IPS-15b (cell line): ENCODE data around the gene DNAJC18.
"Not testable (repeated sequence)": the region's sequence is repeated elsewhere in the genome, so short reads cannot be mapped to it uniquely, and the experiment has no call there.

Source experiments
- H3K27me3 ChIP-seq: one replicate; pipeline ENCODE4 v1.6.1; 2013; ENCODE audit warnings: low read length; ENCODE audit not compliant: control insufficient read depth, insufficient read depth
- H3K36me3 ChIP-seq: one replicate; pipeline ENCODE4 v1.6.1; 2013; ENCODE audit warnings: low read length; ENCODE audit not compliant: control insufficient read depth, insufficient read depth
- H3K4me1 ChIP-seq: one replicate; pipeline ENCODE4 v1.6.1; 2013; ENCODE audit warnings: mild to moderate bottlenecking, low read length; ENCODE audit not compliant: control insufficient read depth, insufficient read depth
- H3K4me3 ChIP-seq: one replicate; pipeline ENCODE4 v1.5.1; 2013; ENCODE audit warnings: low read depth, low read length
- H3K9ac ChIP-seq: one replicate; pipeline ENCODE4 v1.6.1; 2013; ENCODE audit warnings: low read depth, mild to moderate bottlenecking, low read length
- H3K9me3 ChIP-seq: one replicate; pipeline ENCODE4 v1.6.1; 2013; ENCODE audit warnings: mild to moderate bottlenecking, low read length; ENCODE audit not compliant: control insufficient read depth, insufficient read depth

The DNAJC18 gene

DNA sequence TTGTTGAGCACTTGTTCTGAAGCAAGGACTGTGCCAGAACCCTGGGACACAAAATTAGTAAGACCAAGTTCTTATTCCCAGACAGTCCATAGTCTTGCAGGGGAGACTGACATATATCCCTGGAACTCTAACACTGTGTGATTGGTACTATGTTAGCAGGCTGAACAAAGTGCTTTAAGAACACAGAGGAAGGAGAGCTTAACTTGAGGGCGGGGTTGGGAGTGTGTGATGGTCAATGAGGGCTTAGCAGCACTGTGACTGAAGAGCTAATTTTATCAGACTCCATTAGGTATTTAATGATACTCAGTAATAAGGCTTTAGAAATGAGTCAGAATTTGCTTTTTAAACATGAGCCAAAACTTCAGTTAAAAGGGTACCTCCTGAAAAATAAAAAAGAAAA, 20.5 kb downstream of the DNAJC18 start:
- Histone ChIP-seq H3K27me3 (no peaks in the 10 kb centered on the region), H3K4me1 (peaks cover 2% of the 10 kb centered on the region), H3K4me3 (no peak overlapping the region), H3K36me3 (no peaks in the 10 kb centered on the region), H3K9me3 (no peaks in the 10 kb centered on the region), H3K9ac (no peak overlapping the region)

DNA sequence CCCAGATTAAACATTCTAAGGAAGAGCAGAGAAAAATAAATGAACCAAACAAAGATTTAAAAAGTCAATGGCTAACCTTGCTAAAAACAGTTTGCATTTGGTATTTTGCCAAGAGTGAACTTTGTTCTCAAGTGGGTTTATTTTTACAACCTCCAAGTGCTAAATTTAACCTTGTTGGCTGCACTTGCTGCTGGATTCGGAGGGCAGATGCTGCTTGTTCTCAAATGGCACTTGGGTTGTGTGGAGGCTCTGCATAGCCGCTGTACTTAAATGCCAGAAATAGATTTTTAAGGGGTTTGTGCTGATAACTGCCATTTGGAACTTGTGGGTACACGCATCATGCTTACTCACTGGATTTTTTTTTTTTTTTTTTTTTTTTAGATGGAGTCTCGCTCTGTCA, 22.1 kb downstream of the DNAJC18 start:
- no peak overlapping the region for H3K4me3 ChIP-seq
- H3K9ac ChIP-seq, result no peak overlapping the region
- H3K4me1 ChIP-seq, result peaks cover 2% of the 10 kb centered on the region
- H3K27me3 ChIP-seq, result no peaks in the 10 kb centered on the region
- H3K36me3 ChIP-seq, result no peaks in the 10 kb centered on the region
- H3K9me3 ChIP-seq, result no peaks in the 10 kb centered on the region

DNA sequence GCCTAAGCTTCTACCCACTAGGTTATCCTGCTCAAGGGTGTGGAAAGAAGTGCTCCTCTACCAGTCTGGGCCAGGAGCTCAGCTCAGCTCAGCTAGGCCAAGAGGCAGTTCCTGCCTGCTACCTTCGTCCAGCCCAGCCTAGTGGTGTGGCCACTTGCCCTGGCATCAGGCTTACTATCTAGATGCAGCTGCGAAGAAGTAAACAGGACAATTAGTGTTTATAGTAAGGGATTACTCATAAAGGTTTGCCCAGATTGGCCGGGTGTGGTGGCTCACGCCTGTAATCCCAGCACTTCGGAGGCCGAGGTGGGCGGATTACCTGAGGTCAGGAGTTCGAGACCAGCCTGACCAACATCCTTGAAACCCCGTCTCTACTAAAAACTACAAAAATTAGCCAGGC, 22.7 kb downstream of the DNAJC18 start:
- Histone ChIP-seq H3K27me3 (no peaks in the 10 kb centered on the region), H3K36me3 (no peaks in the 10 kb centered on the region), H3K4me3 (no peak overlapping the region), H3K9ac (no peak overlapping the region), H3K9me3 (no peaks in the 10 kb centered on the region), H3K4me1 (peaks cover 2% of the 10 kb centered on the region)

DNA sequence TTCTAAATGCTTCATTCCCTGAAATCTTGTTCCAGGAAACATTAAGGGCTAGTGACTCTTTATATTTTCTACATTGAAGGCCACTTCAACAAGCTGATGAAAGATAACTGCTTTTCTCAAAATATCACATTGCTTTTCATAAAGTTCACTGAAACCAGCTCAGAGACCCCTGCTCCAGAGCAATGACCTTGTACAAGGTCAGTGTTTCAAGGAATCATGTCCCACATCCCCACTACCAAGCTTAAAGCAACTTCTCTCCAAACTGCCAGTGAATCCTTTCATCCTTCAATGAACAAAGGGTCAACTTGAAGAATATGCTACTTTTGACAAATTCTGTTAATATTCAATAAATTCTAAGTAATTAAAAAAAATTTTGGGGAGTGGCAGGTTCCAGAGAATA, 23.5 kb downstream of the DNAJC18 start:
- Histone ChIP-seq H3K4me3 (no peak overlapping the region), H3K4me1 (peaks cover 2% of the 10 kb centered on the region), H3K27me3 (no peaks in the 10 kb centered on the region), H3K9ac (no peak overlapping the region), H3K36me3 (no peaks in the 10 kb centered on the region), H3K9me3 (no peaks in the 10 kb centered on the region)

DNA sequence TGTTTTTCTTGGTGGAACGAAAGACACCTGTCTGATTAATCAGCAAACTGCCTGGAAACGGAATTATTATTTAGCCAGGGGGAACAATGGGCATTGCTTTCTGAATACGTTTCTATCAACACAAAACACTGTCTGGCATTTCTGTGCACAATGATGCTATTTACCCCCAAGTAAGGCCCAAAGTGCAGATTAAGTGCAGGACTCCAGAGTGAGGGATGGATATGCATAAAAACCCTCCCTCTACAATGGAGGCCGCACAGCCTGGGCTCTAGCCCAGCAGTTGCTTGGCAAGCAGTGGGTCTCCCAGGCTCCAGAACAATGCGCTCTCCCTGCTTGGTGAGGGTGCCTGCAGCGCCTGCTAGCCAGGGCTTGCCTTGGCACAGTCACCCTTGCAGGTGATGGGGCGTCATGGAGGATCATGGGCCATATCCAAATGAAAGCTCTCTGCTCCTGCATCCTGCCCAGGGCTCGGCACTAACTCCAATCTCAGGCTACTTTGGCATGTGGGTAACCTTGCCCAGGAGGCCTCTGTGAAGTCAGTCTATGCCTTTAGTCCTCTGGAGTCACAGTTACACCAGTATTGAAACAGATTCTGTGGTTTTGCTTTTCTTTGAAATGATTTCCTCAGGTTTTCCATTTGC, 24.0 kb downstream of the DNAJC18 start:
- H3K27me3 ChIP-seq, result no peaks in the 10 kb centered on the region
- H3K4me1 ChIP-seq, result peaks cover 2% of the 10 kb centered on the region
- no peak overlapping the region for H3K4me3 ChIP-seq
- H3K9me3 ChIP-seq, result no peaks in the 10 kb centered on the region
- no peaks in the 10 kb centered on the region for H3K36me3 ChIP-seq
- no peak overlapping the region for H3K9ac ChIP-seq

DNA sequence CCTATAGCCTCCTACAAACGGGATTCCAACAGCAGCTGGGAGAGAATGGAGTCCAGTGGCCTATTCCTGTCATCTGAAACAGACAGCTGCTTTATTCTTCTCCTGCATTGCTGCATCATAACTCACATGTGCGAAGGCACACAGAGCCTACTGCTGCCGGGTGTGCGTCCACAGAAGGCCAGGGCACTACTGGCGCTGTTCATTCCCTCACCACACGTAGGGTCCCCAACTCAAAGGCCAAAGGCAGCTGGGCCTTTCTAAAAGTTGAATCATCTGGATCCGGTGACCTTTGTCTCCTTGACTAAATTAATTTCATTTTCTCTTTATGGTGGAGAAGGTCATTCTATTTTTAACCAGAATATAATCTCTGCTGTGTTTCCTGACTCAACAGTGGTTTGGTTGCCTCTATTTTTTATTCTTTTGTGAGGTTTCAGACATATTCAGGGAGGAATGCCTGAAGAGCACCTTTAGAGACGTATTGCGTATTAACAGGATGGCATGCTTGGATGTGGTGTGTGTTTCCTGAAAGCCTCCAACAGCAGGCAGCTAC, 24.7 kb downstream of the DNAJC18 start:
- Histone ChIP-seq H3K4me1 (no peaks in the 10 kb centered on the region), H3K9ac (no peak overlapping the region), H3K27me3 (no peaks in the 10 kb centered on the region), H3K4me3 (no peak overlapping the region), H3K36me3 (no peaks in the 10 kb centered on the region), H3K9me3 (no peaks in the 10 kb centered on the region)

DNA sequence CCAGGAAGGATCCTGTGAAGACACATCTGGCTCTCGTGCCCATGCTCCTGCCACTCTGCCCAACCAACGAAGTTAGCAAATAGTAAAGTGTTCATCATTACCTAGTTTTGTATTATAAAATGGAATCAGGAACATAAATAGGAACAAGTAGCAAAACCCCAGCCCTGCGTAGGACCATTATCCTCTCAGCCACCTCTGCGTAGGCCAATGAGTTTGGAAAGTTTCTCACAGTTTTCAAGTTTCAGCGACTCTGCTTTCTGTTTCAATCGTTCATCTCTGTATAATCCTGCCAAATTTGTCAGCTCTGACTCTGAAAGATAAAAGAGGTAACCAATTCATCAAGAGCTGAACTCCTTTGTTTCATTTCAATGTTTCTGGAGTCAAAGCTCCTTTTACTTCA, 25.4 kb downstream of the DNAJC18 start:
- no peaks in the 10 kb centered on the region for H3K36me3 ChIP-seq
- H3K4me1 ChIP-seq, result no peaks in the 10 kb centered on the region
- H3K27me3 ChIP-seq, result no peaks in the 10 kb centered on the region
- H3K4me3 ChIP-seq, result no peak overlapping the region
- H3K9ac ChIP-seq, result no peak overlapping the region
- no peaks in the 10 kb centered on the region for H3K9me3 ChIP-seq

DNA sequence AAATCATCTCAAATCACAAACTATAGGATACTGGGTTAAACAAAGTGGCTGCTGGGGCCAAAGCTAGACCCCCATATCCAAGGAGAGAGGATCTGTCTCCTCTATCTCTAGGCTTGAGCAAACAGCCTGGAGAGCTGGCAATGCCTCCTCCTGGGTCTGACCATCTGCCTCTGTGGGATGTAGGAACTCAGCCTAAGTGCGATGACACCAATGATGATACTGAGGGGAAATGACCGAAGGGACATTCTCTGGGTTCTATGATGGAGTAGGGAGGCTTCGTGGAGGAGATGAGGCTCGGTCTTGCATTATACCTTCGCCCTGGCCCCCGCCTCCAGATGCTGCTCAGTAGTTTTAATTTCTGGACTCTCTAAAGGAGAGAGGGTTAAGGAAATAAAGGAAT, 26.2 kb downstream of the DNAJC18 start:
- Histone ChIP-seq H3K4me3 (no peak overlapping the region), H3K27me3 (no peaks in the 10 kb centered on the region), H3K4me1 (no peaks in the 10 kb centered on the region), H3K36me3 (no peaks in the 10 kb centered on the region), H3K9ac (no peak overlapping the region), H3K9me3 (no peaks in the 10 kb centered on the region)

DNA sequence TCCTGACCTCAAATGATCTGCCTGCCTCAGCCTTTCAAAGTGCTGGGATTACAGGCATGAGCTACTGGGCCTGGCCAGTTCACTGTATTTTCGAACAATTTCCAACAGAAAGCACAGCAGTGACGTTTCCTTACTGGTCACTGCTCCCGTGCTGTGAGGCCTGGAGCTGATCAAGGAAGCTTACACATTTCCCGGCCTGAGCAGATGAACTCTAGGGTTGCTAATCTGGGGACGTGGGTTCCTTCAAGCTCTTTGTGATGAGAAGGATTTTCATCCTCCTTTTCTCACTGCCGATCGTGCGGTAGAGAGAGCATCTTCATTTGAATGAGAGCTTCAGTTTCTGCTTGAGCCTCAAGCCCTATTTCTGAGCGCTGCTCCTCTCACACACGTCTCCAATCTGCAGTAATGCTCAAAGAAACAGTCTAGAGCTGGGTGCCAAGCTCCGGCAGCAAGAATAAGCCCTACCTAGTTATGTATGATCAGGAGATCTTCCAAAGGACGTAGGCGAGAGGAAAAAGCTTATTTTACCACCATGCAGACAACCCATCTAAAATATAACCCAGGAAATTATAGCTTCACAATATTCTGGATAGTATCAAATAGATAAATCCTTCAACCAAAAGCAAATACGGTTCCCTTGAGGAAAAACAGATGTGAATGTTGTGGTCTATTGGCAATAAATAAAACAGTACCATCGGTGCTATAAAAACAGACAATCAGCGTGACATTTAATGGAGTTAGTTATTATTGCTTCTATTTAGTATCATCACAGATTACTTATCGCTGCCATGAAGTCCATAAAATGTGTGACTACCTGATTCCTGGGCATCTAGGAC, 28.1 kb downstream of the DNAJC18 start:
- H3K9me3 ChIP-seq, result no peaks in the 10 kb centered on the region
- H3K27me3 ChIP-seq, result peaks cover 10% of the 10 kb centered on the region
- H3K4me1 ChIP-seq, result no peaks in the 10 kb centered on the region
- no peak overlapping the region for H3K4me3 ChIP-seq
- no peaks in the 10 kb centered on the region for H3K36me3 ChIP-seq
- no peak overlapping the region for H3K9ac ChIP-seq

DNA sequence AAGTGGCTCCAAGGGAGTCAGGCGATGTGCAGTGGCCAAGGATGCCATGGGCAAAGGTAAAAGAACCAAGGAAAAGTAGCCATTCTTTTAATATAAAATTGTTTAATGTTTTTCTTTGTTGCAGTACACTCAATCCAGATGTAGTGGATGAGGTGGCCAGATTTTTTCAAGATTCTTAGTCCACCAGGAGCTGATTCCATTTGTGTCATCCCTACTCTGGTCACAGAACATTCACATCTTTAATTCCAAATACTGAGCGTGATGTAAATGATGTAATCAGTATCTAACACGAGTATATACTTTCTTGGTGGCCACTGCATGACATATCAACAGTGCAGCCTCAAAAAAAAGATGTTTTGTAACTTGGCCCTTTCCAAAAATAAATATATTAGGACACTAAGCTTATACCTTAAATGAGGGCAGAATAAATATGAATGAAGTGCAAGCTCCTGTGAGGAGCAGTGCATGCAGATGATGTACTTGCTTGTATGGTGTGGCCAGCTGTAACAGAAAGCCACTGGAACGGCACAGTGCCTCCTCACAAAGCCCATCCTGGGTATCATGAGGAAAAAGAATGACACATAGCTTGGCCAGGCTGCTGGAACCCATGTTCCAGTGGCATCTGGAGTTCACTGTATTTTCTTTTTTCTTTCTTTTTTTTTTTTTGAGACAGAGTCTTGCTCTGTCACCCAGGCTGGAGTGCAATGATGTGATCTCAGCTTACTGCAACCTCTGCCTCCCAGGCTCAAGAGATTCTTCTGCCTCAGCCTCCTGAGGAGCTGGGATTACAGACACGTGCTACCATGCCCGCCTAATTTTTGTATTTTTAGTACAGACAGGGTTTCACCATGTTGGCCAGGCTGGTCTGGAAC, 29.0 kb downstream of the DNAJC18 start:
- Histone ChIP-seq H3K4me1 (no peaks in the 10 kb centered on the region), H3K9me3 (no peaks in the 10 kb centered on the region), H3K27me3 (peaks cover 10% of the 10 kb centered on the region), H3K36me3 (no peaks in the 10 kb centered on the region), H3K9ac (no peak overlapping the region), H3K4me3 (no peak overlapping the region)

DNA sequence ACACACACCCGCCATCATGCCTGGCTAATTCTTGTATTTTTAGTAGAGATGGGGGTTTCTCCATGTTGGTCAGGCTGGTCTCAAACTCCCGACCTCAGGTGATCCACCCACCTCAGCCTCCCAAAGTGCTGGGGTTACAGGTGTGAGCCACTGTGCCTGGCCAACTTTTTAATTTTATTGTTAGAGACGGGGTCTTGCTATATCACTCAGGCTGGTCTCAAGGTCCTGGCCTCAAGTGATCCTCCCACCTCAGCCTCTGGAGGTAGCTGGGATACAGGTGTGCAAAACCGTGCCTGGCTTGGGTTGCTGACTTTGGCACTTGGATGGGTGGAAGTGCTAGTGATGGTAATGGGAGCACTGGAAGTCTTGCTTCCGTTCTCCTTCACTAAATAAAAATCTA, 30.2 kb downstream of the DNAJC18 start:
- H3K36me3 ChIP-seq, H3K4me3 ChIP-seq, H3K9me3 ChIP-seq, H3K9ac ChIP-seq, H3K4me1 ChIP-seq: not testable (repeated sequence)
- peaks cover 10% of the 10 kb centered on the region for H3K27me3 ChIP-seq
